Cortex of kidney (tissue), 1 donor: Measurements from ENCODE around the gene DOK6.

Source experiments
- DNase-seq: peaks from one replicate; lab custom pipeline; 2025; lab: John Stamatoyannopoulos, UW

Gene DOK6

DNA sequence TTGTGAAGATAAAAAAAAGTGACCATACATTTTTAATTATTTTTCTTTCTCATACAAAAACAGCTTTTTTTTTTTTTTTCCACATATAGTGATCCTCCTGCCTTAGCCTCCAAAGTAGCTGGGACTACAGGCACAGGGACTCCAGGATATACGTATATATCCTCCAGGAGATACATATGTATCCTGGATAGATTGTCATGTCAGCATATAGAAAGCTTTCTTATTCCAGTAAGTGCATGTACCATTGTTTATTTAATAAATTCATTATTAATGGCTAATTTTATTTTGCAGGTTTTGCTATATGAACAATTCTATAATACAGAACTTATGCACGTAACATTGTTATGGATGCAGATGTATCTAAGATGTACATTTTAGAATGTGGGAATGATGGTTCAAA lies 138.7 kb downstream of the DOK6 start:
- no peak for DNase-seq

DNA sequence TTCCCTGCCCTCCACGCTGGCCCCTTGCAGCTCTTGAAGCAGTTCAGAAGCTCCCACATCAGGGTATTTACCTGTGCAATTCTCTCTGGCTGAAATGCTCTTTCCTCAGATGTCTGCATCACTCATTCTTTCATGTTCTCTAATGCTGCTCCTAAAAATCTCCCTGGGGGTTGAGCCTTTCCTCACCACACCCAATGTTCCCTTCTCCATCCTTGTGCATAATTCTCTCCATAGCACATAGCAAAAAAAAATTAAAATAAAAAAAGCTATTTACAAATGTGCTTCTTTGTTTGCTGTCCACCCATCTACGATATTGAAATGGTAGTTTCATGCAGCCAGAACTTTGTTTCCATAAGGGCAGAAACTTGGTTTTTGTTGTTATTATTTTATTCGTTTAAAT lies 155.5 kb downstream of the DOK6 start:
- no peak for DNase-seq

DNA sequence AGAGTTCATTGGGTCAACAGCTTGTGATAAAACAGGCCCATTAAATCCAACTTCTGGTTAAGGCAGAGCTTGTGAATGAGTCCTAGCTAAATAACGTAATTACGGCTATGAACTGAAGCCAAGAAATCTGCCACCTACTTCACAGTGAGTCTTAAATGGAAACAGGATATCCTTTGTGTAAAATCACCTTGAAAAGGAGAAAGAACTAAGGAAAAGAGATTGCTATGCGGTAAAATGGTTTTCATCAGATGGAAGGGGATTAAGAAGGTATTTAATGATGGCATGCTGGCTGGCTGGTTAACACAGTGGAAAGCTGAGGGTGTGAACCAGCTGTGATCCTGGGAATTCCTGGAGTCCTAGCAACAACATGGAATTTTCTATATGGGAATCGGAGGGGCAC lies 156.6 kb downstream of the DOK6 start:
- no peak for DNase-seq

- DNase-seq = no peak
Observed at GRCh38 chr18:69558052-69558451, 157.4 kb downstream of the DOK6 start.

DNA sequence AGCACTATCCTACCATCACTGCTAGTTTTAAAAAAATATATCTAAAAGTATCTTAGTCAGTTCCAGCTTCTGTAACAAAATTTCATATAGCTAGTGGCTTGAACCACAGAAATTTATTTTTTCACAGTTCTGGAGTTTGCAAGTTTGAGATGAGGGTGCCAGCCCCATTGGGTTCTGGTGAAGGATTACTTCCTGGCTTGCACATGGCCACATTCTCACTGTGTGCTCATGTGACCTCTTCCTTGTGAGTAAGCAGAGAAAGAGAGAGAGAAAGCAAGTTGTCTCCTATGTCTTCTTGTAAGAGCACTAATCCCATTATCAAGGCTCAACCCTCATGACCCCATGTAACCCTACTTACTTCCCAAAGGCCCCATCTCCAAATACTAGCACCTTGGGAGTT lies 158.9 kb downstream of the DOK6 start:
- DNase-seq = no peak

DNA sequence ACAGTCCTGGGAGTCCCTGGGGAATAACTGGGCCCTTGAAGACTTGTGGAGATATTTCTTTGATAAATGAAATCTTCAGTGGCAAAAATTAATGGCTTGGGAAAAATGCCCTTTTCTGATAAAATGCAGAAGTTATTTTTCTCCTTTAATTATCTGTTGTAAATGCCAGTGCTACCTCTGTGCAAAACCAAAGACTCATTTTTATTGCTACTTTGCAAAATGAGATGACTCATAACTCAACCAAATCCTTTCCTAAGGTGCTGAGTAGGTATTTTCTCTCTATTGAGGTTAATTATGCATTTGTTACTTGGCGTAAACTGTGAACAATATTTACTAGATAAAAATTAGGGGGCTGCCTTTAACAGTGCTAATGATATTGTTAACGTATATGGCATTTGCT lies 163.9 kb downstream of the DOK6 start:
- no peak for DNase-seq

DNA sequence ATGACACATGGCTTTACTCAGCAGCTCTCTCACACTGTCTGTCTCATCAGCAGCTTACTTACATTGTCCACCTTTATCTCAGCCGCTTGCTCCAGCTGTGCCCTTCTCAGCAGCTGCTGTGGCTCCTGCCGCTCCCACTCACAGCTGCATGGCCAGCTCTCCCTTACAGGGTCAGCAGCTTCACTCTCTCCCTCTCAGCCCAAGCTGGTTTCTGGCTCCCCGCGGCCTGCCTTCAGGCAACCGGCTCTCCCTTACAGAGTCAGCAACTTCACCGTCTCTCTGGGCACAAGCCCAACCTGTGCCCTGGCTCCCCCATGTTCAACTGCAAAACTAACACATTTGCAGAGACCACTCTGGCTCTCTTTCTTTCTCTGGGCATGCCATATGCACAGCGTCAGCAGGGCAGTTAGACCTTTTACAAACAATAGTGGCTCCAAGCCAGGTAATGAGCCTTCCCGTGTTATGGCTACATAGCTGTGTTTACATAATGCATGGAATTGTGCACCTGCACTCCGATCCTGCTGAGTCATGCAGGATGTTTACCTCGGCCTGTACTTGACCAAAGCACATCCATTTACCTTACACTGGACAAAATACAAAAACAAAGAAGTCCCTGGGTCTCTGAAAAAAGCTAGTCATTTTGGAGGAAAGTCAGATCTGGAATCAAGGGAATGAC lies 167.3 kb downstream of the DOK6 start:
- DNase-seq = no peak

GRCh38 chr18:69569133-69569532 lies 168.4 kb downstream of the DOK6 start:
- no peak for DNase-seq

GRCh38 chr18:69574401-69574800 lies 173.7 kb downstream of the DOK6 start:
- no peak for DNase-seq

DNA sequence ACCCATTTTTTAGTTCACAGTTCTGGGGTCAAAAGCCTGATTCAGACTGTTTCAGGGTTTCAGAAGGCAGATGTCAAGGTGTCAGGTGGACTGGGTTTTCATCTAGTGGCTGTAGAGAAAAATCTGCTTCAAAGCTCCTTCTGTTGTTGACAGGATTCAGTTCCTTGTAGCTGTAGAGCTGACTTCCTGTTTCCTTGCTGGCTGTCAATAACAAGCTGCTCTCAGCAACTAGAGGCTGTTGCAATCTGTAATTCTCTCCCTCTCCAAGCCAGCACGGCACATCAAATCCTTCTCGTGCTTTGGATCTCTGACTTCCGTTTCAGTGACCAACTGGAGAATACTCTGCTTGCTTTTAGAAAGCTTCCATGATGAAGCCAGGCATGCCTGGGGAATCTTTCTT lies 179.4 kb downstream of the DOK6 start:
- DNase-seq = no peak

GRCh38 chr18:69584429-69584828 lies 183.7 kb downstream of the DOK6 start:
- no peak for DNase-seq

DNA sequence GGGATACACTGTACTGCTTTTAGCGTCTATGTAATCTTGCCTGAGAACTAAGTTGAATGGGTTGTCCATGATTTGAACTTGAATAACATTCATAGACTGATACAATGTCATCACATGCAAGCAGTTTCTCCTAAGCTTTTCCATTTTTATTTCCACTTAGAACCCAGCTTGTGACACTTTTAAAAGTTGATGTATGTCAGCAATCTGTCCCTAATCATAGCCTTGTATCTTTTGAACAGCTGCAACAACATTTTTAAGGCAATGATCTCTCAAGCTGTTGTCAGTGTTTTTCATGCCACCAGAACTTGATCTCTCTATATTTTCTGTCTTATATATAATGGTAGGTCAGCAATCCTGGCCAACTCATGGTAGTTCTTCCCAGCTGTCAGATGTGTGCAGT lies 185.0 kb downstream of the DOK6 start:
- no peak for DNase-seq

GRCh38 chr18:69586537-69586936 lies 185.8 kb downstream of the DOK6 start:
- DNase-seq = no peak

DNA sequence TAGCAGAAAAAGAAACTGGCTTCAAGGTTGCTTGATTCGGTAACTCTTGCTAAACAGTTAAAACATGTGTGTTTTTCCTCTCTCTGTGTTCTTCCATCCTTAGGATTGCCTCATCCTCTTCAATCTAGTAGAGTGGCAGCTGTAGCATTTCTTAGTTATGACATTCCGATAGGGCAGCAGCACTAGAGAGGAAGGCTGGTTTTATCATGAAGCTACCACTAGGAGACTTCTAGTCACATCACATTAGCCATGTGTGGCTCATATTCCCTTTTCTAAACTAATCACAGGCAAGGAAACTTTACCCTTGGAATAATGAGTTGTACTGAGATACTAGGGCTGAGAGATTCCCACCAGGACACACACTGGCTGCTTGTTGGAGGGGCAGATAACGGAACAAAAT lies 187.6 kb downstream of the DOK6 start:
- no peak for DNase-seq

- DNase-seq = no peak
Observed at GRCh38 chr18:69590150-69590549, 189.5 kb downstream of the DOK6 start.

DNA sequence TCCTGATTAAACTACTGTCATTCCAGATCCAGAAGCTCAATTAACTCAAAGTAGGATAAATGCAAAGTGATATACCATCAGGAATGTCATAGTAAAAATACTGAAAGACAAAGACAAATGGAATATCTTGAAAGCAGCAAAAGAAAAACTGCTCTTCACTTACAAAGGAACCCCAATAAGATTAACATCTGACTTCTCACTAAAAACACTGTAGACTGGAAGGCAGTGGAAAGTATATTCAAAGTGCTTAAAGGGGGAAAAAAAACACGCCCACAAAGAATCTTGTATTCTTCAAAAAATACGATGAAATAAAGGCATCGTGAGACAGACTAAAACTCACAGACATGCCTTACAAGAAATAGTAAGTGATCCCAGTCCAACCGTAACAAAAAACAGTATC lies 195.7 kb downstream of the DOK6 start:
- DNase-seq = no peak

DNA sequence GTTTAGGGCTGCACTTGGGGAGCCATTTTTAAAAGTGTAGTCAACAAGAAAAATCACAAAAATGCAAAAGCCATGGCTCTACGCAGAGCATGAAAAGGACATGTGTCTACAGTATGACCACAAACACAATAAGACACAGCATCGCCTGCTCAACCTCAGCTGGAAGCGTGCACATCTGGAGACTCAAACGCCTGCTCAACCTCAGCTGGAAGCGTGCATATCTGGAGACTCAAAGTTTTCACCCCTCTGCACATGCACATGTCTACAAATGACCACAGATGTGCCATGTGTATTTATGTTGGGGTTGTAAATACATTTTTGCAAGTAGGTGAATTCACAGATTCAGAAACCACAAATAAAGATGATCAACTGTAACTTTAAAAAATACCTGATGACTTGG lies 196.9 kb downstream of the DOK6 start:
- no peak for DNase-seq

- no peak for DNase-seq
Observed at GRCh38 chr18:69599377-69599776, 198.7 kb downstream of the DOK6 start.

GRCh38 chr18:69612242-69612641 lies 211.6 kb downstream of the DOK6 start:
- DNase-seq = no peak

DNA sequence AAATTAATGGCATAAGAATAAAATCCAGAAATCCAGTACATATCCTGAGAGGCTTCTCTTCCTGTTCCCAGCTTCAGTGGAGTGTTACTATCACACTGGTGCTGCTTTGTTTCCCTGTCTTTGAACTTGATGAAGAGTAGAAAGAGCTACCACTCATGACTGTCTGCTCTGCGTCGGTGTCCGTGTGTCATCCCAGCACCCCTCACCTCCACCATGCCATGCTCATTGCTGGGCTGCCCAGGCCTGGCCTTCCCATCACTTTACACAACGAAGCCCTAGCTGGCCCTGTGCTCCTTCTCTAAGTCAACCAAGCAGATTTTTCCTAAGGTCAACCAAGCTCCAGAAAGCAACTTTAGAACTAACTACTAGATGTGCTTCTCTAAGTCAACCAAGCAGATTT lies 215.4 kb downstream of the DOK6 start:
- no peak for DNase-seq

DNA sequence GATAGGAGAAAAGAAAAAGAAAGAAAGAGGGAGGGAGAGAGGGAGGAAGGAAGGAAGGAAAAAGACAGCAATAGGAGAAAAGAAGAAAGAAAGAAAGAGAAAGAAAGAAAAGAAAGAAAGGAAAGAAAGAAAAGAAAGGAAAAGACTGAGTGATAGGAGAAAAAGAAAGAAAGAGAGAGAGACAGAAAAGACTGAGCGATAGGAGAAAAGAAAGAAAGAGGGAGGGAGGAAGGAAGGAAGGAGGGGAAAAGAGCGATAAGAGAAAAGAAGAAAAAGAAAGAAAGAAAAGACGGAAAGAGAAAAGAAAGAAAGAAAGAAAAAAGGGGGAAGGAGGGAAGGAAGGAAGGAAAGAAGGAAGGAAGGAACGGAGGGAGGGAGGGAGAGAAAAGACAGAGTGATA lies 216.7 kb downstream of the DOK6 start:
- DNase-seq = no peak

DNA sequence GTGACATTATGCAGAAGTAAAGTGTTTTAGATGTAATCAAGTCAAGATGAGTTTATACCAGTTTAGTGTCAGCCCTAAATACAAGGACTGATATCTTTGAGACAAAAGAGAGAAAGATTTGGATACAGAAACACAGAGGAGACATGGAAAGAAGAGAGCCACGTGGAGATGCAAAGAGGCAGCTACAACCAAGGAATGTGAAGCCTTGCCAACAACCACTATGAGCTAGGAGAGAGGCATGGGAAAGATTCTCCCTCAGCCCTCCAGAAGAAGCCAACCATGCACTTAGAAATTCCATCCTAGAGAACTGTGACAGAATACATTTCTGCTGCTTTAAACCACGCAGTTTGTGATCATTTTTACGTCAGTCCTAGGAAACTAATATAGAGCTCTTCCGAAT lies 217.2 kb downstream of the DOK6 start:
- no peak for DNase-seq

DNA sequence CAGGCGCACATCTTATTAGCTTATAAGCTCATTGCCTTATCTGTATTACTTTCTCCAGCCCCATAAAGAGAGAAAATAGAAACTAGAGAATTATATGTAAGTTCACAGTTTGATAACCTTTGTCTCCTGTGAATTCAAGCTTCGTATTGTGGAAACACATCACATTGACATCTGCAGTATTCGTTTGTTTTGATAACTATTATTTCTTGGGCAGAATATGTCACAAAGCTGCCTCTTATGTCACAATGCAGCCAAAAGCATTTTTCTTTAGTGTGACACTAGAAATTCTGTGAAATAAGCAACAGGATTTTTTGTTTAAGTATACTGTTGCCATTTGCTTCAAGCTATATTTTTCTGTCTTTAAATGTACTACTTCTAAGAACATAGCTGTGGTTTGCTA lies 221.5 kb downstream of the DOK6 start:
- DNase-seq = no peak

- DNase-seq = no peak
Observed at GRCh38 chr18:69622961-69623360, 222.3 kb downstream of the DOK6 start.

DNA sequence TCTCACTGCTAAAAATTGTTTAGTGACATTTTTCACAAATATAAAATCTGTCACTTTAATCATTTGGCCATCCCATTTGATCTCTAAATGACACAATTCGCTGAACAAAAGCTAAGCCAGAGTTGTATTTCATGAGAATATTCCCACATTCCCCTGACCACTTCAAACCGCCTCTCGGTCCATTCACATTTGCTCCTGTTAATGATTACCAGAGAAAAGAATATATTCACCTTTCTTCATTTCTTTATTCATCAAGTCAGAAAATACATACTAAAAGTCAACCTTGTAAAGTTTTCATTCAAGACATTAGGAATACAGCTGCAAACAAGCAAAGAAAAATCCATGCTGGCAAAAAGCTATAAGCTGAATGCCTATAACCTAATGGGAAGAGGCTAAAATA lies 225.5 kb downstream of the DOK6 start:
- no peak for DNase-seq
